Fibroblast of villous mesenchyme (primary cell): ENCODE results near the gene MNT. TPM values are rescaled to one million over a fixed set of nuclear protein-coding genes. Genes with fewer than 3 reads are reported as not detected.

Experiments used
- DNase-seq: peaks from one replicate; pipeline ENCODE4 v3.0.0-alpha.2; 2010; ENCODE audit warnings: low read depth
- H3K4me3 ChIP-seq: 2 replicates; pipeline ENCODE4 v1.5.1; 2011; ENCODE audit warnings: low read depth, mild to moderate bottlenecking, low read length
- CTCF ChIP-seq: IDR thresholded peaks from 2 replicates; pipeline ENCODE4 v1.5.1; 2012; ENCODE audit warnings: low read depth, mild to moderate bottlenecking, low read length; ENCODE audit not compliant: insufficient read depth
- total RNA-seq: library from RNA; depleted of rRNA; stranded (reverse); fragments of >200 nt; gene quantifications from 2 replicates; pipeline ENCODE4 v1.2.3, GENCODE V29; 2012

MNT gene
- total RNA-seq, 1 donor, result 7.8 TPM

GRCh38 chr17:2392252-2393173, 8.3 kb downstream of the MNT start:
- DNase-seq, result peak; percentile 96
- peak overlapping the region; percentile 72 for H3K4me3 ChIP-seq
- no peak for TF ChIP-seq CTCF

GRCh38 chr17:2391597-2392251, 9.1 kb downstream of the MNT start:
- DNase-seq, result no peak
- peak overlapping the region; percentile 60 for H3K4me3 ChIP-seq
- TF ChIP-seq CTCF, result no peak

GRCh38 chr17:2390199-2390836, 10.5 kb downstream of the MNT start:
- DNase-seq, result no peak
- H3K4me3 ChIP-seq, result no peak overlapping the region
- no peak for TF ChIP-seq CTCF

GRCh38 chr17:2388683-2389055, 12.2 kb downstream of the MNT start:
- H3K4me3 ChIP-seq, result no peak overlapping the region
- DNase-seq, result no peak
- no peak for TF ChIP-seq CTCF

- DNase-seq, result no peak
- no peak overlapping the region for H3K4me3 ChIP-seq
- no peak for TF ChIP-seq CTCF
Observed at GRCh38 chr17:2388020-2388682, 12.7 kb downstream of the MNT start.
